ENCODE data around the gene SLC1A7.

SLC1A7 gene

DNA sequence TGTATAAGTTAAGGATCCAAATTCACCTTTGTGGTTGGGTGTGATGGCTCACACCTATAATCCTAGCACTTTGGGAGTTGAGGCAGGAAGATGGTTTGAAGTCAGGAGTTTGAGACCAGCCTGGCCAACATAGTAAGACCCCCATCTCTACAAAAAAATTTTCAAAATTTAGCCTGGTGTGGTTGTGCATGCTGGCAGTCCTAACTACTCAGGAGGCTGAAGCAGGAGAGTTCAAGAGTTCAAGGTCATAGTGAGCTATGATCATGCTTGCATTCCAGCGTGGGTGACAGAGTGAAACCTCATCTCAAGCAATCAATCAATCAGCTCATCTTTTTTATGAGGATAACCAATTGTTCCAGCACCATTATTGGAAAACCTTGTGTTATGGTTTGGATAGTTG is 16.5 kb upstream of the SLC1A7 start:
- no peak for DNase-seq

DNA sequence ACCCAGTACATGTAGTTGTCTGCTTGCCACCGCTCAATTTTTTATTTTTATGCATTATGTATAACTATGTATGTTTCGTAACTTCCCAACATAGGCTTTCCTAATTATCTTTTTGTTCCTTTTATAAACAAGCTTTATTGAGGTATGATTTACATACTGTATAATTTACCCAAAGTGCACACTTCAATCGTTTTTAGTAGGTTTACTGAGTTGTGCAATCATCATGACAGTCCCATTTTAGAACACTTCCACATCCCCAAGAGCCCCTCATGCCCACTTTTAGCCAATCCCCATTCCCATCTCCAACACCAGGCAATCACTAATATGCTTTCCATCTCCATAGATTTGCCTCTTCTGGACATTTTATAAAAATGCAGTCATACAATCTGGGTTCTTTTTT is 14.3 kb upstream of the SLC1A7 start:
- no peak for DNase-seq

DNA sequence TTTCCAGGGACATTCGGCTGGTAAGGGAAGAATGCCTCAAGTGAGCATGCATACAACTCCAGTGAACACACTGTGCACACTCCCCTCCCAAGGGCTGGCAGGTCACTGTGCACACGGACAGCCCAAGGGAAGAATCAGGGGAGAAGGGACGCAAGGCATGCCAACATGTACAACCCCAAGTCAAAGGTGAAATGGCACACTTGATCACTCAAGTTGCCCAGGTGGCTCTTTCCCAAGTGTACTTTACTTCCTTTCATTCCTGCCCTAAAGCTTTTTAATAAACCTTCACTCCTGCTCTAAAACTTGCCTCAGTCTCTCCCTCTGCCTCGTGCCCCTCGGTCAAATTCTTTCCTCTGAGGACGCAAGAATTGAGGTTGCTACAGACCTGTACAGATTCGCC is 13.5 kb upstream of the SLC1A7 start:
- DNase-seq: no peak

DNA sequence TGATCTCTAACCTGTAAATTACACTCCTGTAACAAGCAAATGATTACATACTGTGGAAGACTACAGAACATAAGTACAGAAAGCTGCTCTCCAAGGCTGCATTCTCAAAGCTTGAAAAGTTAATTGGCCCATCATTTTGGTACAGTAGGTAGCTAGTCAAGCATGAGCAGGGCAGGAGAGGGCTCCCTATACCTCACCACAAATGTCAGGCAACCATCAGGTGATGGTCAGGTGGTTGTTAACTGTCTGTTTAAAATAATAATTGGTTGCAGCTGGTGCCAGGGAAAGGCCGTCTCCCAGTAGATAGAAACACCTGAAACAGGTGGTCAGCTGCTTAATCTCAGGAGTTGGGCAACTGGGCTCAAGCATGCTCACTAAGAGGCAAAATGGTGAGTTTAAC is 13.1 kb upstream of the SLC1A7 start:
- DNase-seq: no peak

DNA sequence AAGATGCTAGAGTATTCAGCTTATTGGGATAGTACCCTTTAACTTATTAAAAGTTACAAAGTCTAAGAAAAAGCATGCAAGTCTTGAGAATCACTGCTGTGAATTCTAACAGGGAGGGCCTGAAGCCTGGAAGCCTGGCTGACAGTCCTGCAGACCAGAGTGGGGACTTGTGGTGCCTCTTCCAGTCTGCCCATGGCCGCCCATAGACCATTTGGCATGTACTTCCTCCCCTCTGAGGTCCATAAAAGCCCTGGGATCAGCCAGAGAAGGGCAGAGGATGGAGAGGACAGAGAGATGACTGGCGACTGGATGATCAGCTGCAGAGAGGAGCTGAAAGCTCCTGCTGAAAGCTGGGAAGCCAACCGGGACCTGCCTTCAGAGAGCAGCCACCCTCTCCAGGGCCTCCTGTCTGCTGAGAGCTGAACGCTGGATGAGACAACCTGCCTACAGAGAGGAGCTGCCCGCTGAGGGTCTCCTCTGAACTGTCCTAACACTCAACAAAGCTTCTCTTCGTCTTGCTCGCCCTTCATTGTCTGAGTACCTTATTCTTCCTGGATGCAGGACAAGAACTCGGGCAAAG is 12.5 kb upstream of the SLC1A7 start:
- no peak for DNase-seq

DNA sequence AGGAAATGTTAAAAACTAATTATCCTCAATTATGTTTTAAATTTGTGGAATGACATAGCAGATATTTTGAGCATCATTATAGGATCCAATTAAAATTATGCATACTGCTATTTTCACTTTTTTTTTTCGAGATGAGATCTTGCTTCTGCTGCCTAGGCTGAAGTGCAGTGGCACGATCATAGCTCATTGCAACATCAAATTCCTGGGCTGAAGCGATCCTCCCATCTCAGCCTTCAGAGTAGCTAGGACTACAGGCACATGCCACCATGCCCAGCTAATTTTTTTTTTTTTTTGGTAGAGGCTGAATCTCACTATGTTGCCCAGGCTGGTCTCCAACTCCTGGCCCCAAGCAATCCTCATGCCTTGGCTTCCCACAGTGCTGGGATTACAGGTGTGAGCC is 11.3 kb upstream of the SLC1A7 start:
- DNase-seq: no peak

DNA sequence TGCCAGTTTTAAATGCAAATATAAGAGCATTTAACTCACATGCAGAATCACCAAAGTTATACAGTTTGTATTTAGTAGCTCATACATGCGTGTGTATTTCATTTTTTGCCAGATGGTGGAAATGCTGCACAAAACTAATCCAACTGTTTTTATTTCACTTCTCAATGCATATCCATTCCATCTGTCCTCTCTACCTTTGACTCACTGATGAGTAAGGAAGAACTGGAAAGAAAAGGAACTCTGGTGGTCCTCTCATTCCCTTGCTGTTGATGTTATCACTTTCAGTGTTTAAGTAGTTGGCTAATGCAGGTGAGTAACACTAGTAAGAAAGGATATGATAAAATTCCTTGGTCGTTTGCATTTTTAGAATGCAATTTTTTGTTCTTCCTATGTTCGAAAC is 5.7 kb upstream of the SLC1A7 start:
- DNase-seq: no peak

DNA sequence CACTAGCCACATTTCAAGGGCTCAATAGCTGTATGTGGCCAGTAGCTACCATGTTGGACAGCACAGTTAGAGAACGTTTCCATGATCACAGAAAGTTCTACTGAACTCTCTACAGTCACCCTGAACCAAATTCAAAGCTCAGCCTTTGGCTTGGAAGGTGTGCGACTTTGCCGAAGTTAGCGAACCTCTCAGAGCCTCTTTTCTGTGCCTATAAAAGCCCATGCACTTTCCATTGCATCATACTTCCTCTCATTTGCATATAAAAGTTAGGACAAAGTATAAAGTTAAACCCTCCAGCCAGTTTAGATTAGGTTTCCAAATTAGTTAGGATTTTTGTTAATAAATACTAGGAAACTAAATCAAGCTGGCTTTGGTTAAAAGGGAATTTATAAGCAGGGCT is 4.7 kb upstream of the SLC1A7 start:
- no peak for DNase-seq

DNA sequence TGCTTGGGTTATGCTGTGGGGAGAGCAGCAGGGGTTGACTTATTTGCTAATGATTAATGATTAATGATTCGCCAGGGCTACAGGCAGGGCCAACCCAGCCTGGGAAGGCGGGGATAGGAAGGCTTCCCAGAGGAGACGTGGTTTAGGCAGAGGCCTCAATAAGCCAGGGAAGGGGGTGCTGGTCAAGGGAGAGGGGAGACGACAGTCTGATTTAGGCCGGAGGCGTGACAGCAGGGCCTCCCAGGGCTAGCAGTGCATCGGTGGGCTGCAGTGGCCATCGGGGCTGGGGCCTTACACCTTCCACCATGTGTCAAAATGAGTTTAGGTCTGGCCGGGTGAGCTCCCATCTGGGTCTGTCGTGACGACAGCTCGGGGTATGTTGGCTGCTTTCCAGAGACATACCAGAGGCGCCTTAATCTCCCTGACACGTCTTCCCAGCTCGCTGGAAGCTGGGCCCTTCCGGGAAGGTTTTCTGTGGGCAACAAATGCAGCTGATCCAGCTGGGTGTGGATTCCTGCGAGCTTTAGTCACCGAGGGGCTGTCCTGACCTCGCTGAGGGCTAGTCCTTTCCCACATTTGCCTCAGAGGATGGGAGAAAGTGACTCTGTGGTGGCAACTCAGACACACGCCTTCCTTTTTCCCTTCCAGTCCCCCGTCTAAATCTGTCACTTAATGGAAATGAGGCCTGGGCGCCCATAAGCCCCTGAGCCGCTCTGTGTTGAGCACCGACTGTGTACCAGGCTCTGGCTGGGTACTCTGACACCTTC is 3.7 kb upstream of the SLC1A7 start:
- DNase-seq: no peak

DNA sequence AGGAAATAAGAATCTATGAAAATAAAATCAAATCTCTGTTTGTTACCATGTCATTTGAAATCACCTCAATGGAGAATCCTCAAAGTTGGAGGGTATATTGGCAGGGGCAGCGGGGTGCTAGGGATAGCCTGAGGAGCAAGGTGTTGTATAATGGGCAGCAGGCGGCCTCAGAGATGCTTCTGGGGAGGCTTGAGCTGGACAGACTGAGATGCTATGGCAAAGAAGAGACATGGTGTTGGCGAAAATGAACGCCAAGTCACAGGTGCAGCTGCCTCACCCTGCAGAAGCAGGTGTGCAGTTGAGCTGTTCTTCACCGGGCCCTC is 3.1 kb upstream of the SLC1A7 start:
- no peak for DNase-seq

DNA sequence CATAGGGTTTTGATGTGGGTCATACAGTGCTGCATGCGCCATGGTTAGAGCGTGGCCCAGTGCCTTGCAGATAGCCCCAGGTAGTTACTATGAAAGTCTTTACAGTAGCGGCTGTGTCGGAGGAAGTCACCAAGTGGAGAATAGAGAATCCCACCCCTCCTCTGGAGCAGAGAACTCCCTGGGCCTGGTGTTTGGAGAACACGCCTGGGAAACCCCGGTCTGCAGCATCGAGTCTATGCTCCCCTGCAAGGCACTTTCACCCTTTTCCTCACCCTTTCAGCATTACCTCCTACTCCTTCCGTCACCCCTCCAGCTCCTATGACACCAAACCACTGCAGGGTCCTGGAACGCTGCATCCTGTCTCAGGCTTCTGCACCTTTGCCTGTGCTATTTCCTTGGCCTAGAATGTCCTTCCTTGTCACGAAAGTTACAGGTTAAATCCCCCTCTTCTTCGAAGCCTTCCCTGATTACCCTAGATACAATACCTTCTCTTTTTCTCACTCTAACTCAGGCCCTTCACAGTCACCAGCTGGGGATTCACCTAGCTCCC is 2.7 kb upstream of the SLC1A7 start:
- no peak for DNase-seq

DNA sequence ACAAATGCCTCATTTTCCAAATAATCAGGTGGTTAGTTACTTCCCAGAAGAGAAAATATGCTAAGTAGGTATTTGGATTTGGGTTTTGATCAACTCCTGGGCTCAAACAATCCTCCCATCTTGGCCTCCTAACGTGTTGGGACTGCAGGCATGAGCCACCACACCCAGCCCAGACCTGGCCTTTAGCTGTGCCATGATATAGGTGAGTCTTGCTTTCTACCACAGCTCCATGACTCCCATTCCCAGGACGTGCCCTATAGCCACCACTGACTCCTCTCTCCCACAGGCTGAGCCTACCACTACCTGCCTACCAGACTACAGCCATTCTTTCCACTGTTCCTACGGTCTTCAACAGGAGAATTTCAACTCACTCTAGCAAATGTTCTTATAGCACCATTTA is 1.8 kb upstream of the SLC1A7 start:
- no peak for DNase-seq

DNA sequence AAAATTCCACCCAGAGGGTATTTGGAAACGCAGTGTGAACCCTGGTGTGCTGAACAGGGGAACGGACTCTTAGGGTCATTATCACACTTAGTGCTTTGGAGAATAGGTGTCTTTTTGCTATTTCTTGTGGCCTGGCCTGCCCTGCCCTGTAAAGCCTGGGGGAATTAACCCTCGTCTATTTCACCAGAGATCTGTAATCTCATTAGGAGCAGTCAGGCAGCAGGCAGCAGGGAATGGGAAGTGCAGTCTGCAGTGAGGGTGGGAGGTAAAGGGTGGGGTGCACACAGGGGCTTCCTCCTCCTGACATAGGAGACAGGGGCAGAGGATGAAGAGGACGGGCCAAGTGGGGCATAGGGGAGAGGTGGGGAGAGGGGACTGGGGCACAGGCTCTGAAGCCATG is 1.1 kb upstream of the SLC1A7 start:
- no peak for DNase-seq

DNA sequence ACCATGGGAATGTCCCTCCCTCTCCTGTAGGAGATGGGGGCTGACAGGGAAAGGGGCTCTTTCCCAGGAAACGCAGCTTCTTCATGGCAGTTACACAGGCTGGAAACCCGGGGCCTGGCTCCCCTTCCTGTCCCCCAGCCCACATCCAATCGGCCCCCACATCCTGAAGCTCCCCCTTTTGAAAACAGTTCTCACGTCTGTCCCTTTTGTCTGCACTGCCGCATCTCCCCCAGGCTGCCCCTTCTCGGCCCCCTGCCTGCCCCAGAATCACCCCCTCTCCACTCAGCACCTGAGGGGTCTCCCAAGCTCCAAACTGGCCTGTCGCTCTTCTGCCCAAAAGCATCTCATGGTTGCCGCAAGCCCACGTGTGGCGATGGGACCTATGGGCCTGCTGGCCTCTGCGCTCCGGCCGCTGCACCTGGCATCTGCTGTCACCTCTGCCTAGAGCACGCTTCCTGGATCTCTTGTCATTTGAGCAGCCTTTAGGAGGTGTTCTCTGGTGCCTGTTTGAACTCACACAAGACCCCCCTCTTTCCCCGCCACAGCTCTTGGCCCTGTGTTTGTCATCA is 867 bp downstream of the SLC1A7 start:
- DNase-seq: no peak

DNA sequence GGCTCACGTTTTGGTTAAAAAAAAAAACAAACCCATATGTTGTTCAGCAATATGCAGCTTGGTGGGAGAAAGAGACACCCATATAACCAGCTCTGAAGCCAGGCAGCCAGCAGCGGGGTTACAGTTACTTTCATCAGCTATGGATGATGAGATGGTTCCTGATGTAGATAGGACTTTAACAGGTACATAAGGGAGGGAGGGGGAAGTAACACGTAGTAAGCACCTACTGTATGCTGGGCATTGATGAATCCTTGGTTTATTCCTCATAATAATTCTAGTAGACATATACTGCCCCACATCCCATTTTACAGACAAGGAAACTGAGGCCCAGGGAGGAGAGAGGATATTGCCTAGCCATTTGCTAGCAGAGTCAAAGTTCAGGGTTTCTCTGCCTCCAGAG is 2.0 kb downstream of the SLC1A7 start:
- DNase-seq: no peak

DNA sequence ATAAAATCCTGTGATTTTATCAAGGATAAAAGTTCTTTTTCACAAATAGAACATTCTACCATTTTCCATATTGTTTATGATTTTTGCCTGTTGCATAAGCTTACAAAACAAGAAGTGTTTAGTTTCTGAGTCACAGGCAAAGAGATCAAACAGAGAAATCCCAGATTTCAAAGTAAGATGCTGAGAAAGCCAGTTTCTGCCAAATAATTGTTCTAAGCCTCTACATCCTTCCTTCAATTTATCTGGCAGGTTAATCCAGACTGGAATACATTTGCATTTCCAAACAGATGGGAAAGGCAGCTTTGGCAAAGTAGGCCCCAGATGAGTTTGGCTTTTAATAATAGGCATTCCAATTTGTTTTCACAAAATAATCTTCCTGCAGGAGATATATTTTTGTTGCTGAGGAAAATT is 2.5 kb downstream of the SLC1A7 start:
- DNase-seq: no peak

DNA sequence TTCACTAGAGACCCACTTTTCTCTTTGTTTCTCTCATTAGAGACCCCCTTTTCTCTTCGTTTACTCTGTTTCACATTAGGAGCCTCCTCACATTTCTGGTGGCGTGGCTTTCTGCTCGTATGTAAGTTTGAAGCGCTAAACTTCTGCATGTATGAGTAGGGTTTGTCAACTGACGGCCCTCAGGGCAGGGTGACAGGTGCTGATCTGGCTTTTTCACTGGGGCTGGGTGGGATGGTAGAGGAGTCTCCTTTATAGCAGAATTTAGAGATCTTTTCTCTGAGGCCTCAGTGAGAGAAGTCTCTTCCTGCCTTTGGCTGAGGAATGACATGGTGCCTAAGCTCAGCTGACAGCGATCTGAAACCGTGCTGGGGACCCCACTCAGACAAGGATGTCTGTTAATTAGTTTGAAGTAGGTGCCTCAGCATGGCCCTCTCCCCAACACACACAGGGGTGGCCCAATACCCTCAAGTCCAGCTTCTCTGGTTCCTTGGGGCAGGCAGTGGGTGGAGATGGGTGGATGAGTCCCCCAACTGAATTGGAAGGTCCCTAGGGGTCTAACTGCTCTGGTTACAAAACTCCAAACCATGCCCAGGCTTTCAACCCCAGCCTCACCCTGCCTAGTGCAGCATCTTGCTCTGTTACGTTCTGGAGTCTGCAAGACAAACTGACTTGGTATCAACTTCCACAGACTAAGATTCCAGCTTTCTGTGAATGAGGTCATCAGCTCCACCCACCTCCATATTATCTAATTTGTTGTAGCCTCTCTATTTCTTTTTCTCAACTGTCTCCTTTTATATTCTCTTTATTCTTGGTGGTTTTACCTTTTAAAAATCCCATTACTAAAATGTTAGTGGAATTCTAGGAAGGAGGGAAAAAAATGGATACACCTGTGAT is 3.2 kb downstream of the SLC1A7 start:
- no peak for DNase-seq

DNA sequence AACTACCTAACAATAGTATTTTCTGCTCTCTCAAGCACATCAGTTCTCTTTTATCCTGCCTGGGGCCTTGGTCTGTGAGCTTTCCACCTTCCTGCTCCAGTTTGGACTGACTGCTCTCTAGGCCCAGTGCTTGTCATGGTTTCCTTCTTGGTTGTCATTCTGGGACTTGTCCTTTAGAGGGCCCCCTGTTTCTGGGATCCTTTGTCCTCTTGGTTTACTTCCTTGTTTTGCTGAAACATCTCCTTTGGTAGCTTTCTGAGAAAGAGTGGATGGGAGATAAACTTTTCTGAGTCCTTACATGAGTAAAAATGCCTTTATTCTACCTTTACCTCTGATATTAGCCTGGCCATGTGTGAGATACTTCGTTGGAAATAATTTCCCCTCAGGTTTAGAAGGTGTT is 4.7 kb downstream of the SLC1A7 start:
- DNase-seq: no peak

DNA sequence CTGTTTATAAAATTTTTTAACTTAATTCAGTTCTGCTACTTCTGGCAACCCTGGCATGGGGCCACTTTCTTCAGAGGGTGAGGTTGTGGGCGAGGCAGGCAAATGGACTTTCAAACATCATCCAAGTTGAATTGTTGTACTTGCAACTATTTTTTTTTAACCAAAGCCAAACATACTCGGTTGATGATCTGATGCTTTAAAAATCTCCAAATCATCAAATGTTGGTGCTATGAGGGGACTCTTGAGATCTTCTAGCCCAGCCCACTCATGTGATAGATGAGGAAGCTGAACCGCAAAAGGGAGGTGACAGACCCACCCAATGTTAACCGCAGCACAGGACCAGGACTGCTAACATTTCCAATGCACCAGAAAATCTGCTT is 6.7 kb downstream of the SLC1A7 start:
- DNase-seq: no peak

DNA sequence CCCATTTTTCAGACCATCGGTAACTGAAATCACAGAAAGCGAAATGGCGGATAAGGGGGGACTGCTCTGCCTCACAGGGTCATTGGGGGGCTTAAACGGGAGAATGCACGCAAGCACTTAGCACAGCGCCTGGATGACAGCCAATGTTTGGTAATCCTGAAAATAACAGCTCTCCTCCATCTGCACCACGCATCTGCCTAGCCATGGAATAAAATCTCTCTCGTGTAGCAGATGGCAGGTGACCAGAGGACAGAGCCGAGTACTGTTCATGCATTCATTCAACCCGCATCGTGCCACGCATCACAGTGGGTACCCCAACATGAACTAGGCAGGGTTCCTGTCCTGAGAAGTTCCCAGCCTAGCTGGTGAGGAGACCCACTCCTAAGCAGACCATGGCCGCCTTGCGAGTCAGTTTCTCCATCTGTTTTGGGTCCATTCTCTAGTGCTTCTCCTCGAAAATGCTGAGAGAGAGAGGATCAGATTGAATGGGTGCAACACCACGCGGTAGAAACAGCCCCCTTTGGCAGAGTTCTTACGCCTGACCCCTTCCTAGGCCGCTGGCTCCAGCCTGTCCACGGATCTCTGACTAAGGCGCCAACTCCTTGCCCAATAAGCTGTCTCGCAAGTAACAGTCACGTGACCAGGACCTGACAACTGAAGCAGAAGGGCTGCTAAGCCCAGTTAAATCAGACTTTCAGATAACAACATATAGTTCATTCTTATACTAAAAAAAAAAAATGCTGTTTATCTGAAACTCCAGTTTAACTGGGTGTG is 7.3 kb downstream of the SLC1A7 start:
- DNase-seq: no peak

DNA sequence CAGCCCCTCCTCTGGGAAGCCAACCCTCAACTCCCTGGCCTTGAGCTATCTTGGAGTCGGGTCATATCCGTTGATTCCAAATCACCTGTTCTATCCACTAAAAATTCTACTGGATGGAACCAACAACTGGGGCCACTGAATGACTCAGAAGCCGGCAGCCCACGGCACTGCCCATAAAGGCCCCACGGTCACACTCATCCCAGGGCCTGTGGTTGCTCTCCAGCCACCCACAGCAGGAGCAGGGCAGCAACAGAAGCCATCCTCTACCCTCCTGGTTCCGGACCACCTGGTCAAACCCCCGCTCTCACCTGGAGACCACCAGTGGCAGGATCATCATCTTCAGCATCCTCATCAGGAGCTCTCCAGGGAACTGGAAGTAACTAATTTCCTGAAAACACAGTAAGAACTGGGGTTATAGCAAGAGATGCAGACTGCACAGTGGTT is 8.4 kb downstream of the SLC1A7 start:
- DNase-seq: no peak

DNA sequence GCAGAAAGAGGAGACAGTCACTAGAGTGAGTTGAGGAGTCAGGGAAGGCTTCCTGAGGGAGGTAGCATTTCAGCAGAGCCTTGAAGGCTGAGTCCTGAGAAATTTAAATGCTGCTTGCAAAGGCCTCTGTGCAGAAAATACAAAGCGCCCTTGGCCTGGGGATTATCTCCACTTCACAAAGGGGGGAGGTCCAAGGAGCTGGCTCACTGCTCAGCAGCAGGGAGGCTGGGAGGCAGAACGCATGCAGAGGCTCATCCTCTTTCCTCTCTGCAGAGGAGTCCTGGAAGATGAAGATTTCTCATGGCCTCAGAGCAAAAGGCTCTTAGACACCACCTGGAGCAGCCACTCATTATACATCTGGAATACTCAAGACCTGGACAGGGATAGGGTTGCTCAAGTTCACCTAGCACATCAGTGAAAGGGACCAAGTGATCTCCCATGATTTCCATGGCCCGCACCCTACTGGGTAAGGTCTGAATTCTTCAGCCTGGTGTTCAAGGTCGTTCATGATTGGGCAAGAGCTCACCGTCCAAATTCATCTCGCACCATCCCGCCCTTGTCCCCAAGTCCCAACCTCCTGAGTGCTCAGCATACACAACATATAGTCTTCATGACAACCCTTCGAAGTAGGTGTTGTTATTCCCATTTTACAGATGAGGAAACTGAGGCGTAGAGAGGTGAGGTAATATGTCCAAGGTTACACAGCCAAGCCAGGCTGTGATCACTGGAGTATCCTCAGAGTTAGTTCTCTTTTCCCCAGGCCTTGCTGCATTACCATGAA is 9.0 kb downstream of the SLC1A7 start:
- no peak for DNase-seq

Data from NCI-H2029 treated with DMSO at 0.1 percent for 48 hours (cell line).